Endometrial microvascular endothelial cells (primary cell): ENCODE results near the gene TMEM134. TPM values are rescaled to one million over a fixed set of nuclear protein-coding genes. Genes with fewer than 3 reads are reported as not detected.
"Not testable (repeated sequence)": the region's sequence is repeated elsewhere in the genome, so short reads cannot be mapped to it uniquely, and the experiment has no call there.

Source experiments
- in situ Hi-C: cut with HindIII; loops from 2 replicates; pipeline ENCODE4 v1.10.0; 2017; ENCODE audit warnings: low sequenced_read_pairs, low pct_unique_long_range_greater_than_20kb; ENCODE audit errors: inconsistent ontology term
- total RNA-seq: library from RNA; depleted of rRNA; stranded (reverse); fragments of >200 nt; gene quantifications from one replicate; pipeline ENCODE4 v1.2.3, GENCODE V29; 2015; ENCODE audit errors: inconsistent ontology term

TMEM134 gene
- total RNA-seq, 1 donor from 2014 or later, result 39.0 TPM

- in situ Hi-C loops, result no loop called here
These were observed 39.3 kb downstream of the TMEM134 start for GRCh38 chr11:67429722-67430121.

GRCh38 chr11:67429038-67429668, 39.9 kb downstream of the TMEM134 start:
- in situ Hi-C loops, result no loop called here

- in situ Hi-C loops, result no loop called here
These were observed 40.7 kb downstream of the TMEM134 start, which contains the start of gene RPS6KB2 for GRCh38 chr11:67428052-67429001. Gene RPS6KB2, plus strand, starts transcription at chr11:67428494. Its CDS starts 52 bp downstream, at chr11:67428546.

- in situ Hi-C loops, result not testable (repeated sequence)
These were observed 41.6 kb downstream of the TMEM134 start for GRCh38 chr11:67427364-67427859.

GRCh38 chr11:67423891-67424613, 45.0 kb downstream of the TMEM134 start:
- in situ Hi-C loops, result no loop called here

GRCh38 chr11:67423466-67423865, 45.6 kb downstream of the TMEM134 start:
- in situ Hi-C loops, result no loop called here

GRCh38 chr11:67422891-67423290, 46.2 kb downstream of the TMEM134 start:
- in situ Hi-C loops, result no loop called here

GRCh38 chr11:67421430-67422031, 47.5 kb downstream of the TMEM134 start:
- in situ Hi-C loops, result no loop called here

- in situ Hi-C loops, result no loop called here
These were observed 48.2 kb downstream of the TMEM134 start for GRCh38 chr11:67420646-67421429.

GRCh38 chr11:67420147-67420645, 48.9 kb downstream of the TMEM134 start:
- in situ Hi-C loops, result no loop called here

- in situ Hi-C loops, result no loop called here
These were observed 49.6 kb downstream of the TMEM134 start for GRCh38 chr11:67419325-67420049.

GRCh38 chr11:67418476-67419281, 50.4 kb downstream of the TMEM134 start:
- in situ Hi-C loops, result no loop called here

- in situ Hi-C loops, result no loop called here
These were observed 51.6 kb downstream of the TMEM134 start for GRCh38 chr11:67417425-67417824.

- in situ Hi-C loops, result no loop called here
These were observed 52.4 kb downstream of the TMEM134 start for GRCh38 chr11:67416416-67417335.

- in situ Hi-C loops, result no loop called here
These were observed 53.3 kb downstream of the TMEM134 start, which contains the start of gene CARNS1 for GRCh38 chr11:67415501-67416304. Gene CARNS1, plus strand, starts transcription at chr11:67415678. Its CDS starts 522 bp downstream, at chr11:67416200.
